Measurements from ENCODE around the gene TUBGCP3. TPM values are rescaled to one million over a fixed set of nuclear protein-coding genes. Genes with fewer than 3 reads are reported as not detected.

TUBGCP3 gene
- total RNA-seq, 2 donors from 2014 or later, result 9.8 to 14.7 TPM

DNA sequence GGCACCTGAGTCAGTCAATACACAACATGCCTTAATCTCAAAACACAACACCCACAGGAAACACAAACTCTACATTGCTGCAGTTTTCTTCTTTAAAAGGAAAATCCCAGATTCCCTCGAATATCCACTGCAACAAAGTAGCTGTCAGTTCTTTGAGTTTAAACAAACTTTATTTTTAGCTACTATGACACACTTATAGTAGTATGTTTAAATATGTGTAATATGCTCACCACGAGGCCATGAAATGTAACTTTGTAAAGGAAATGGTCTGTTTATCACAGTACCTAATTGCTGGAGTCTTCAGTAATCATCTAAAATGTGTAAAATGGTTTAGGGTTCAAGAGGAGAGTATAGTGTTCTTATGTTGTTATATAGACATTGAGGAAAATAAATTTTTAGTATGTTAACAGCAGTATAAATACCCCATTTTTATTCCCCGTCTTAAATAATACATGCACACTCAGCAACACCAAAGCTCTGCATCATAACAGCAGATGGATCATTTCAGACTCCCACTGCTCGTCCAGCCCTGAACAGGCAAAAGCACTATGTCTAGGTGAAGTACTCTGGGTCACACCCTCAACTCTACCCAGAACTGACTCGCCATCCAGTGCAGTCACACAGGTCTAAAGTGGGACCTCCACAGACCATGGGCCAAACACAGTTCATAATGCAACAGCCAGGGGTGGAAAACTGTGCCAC, 20.6 kb downstream of the TUBGCP3 start:
- no peaks in the 10 kb centered on the region for H3K27me3 ChIP-seq
- no peak overlapping the region for H3K27ac ChIP-seq
- no peaks in the 10 kb centered on the region for H3K9me3 ChIP-seq
- peaks cover 16% of the 10 kb centered on the region for H3K36me3 ChIP-seq
- no peak overlapping the region for H3K4me3 ChIP-seq
- TF ChIP-seq, protein P1, sequence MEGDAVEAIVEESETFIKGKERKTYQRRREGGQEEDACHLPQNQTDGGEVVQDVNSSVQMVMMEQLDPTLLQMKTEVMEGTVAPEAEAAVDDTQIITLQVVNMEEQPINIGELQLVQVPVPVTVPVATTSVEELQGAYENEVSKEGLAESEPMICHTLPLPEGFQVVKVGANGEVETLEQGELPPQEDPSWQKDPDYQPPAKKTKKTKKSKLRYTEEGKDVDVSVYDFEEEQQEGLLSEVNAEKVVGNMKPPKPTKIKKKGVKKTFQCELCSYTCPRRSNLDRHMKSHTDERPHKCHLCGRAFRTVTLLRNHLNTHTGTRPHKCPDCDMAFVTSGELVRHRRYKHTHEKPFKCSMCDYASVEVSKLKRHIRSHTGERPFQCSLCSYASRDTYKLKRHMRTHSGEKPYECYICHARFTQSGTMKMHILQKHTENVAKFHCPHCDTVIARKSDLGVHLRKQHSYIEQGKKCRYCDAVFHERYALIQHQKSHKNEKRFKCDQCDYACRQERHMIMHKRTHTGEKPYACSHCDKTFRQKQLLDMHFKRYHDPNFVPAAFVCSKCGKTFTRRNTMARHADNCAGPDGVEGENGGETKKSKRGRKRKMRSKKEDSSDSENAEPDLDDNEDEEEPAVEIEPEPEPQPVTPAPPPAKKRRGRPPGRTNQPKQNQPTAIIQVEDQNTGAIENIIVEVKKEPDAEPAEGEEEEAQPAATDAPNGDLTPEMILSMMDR (IDR thresholded peaks at IDR 0.05), result no peak
- H3K4me1 ChIP-seq, result peaks cover 0 to 17% of the 10 kb centered on the region in 2 donors
- no peak for DNase-seq (ENCODE audit: low spot score)

DNA sequence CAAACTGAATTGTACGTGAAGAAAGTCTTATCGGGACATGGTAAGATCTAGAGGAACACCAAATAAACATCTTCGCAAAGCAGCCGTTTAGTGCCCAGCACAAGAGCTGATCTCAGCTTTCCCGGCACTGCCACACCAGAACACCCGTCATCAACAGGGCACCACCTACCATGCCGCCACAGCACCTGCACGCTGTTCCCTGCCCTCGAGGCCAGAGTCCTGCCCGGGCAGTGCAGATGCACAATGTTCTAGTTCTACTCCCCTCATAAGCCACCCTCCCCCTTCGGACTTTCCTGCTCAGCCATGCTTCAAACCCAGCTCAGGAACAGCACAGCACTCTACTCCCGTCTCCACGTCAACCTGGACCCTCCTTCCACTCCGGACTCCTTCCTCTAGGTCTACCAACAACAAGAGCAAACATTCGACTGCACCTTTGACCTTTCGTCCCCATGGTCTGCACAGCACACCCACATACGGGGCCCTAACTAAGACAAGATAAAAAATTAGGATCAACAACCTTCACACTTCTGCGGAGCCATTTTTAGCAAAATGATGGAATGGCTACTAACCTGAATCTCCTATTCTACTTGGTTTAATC, 25.1 kb downstream of the TUBGCP3 start:
- no peaks in the 10 kb centered on the region for H3K27me3 ChIP-seq
- TF ChIP-seq, protein P1 (IDR thresholded peaks at IDR 0.05), result no peak
- H3K4me1 ChIP-seq, result peaks cover 0 to 14% of the 10 kb centered on the region in 2 donors
- DNase-seq (ENCODE audit: low spot score), result no peak
- no peaks in the 10 kb centered on the region for H3K9me3 ChIP-seq
- no peak overlapping the region for H3K4me3 ChIP-seq
- peaks cover 12% of the 10 kb centered on the region for H3K36me3 ChIP-seq
- no peak overlapping the region for H3K27ac ChIP-seq

DNA sequence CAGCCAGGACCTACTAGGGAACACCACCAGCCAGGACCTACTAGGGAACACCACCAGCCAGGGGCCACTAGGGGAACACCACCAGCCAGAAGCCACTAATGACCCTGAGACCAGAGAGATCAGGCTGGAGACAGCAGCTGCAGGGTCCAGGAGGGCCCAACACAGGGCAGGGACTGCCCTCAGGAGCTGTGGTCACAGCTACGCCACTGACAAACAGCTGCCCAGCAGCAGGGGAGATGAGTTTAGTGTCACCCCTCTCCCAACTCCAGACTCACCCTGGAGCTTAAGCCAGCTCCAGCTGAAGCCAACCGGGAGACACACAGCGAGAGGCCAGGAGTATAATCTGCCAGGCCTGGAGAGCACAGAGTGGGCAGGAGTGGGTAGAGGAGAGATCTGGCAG, 25.7 kb downstream of the TUBGCP3 start:
- Histone ChIP-seq H3K9me3 (no peaks in the 10 kb centered on the region), H3K36me3 (peaks cover 16% of the 10 kb centered on the region)

GRCh38 chr13:112561478-112561877, 26.5 kb downstream of the TUBGCP3 start:
- DNase-seq (ENCODE audit: low spot score), result no peak
- H3K27me3 ChIP-seq, result no peaks in the 10 kb centered on the region
- H3K36me3 ChIP-seq, result peaks cover 16% of the 10 kb centered on the region
- TF ChIP-seq, protein P1 (IDR thresholded peaks at IDR 0.05), result no peak
- H3K4me3 ChIP-seq, result no peak overlapping the region
- no peaks in the 10 kb centered on the region for H3K9me3 ChIP-seq
- H3K27ac ChIP-seq, result no peak overlapping the region
- H3K4me1 ChIP-seq, result peaks cover 0 to 14% of the 10 kb centered on the region in 2 donors

More for the DNA sequence above, 25.7 kb downstream of the TUBGCP3 start:
- Histone ChIP-seq H3K27ac (no peak overlapping the region), H3K27me3 (no peaks in the 10 kb centered on the region), H3K4me1 (peaks cover 0 to 14% of the 10 kb centered on the region in 2 donors), H3K4me3 (no peak overlapping the region)
- TF ChIP-seq, protein P1 (IDR thresholded peaks at IDR 0.05), result no peak
- no peak for DNase-seq (ENCODE audit: low spot score)

- H3K4me1 ChIP-seq, result peaks cover 0 to 14% of the 10 kb centered on the region in 2 donors
- peaks cover 34% of the 10 kb centered on the region for H3K36me3 ChIP-seq
- no peaks in the 10 kb centered on the region for H3K9me3 ChIP-seq
- no peaks in the 10 kb centered on the region for H3K27me3 ChIP-seq
- no peak overlapping the region for H3K4me3 ChIP-seq
- no peak for DNase-seq (ENCODE audit: low spot score)
- H3K27ac ChIP-seq, result no peak overlapping the region
- TF ChIP-seq, protein P1 (IDR thresholded peaks at IDR 0.05), result no peak
These were observed 29.1 kb downstream of the TUBGCP3 start for GRCh38 chr13:112558696-112559418.

All from right atrium auricular region (tissue), 2 donors.